Fibroblast of skin of left quadriceps (primary cell): Measurements from ENCODE around the gene GMDS.

Source experiments
- DNase-seq, 2 experiments: peaks; one replicate each; pipeline ENCODE4 v3.0.0-alpha.2; 2013; ENCODE audit warnings: low read depth in 2 of 2

Gene GMDS

GRCh38 chr6:2205396-2205795, 40.0 kb downstream of the GMDS start:
- DNase-seq: no peak

DNA sequence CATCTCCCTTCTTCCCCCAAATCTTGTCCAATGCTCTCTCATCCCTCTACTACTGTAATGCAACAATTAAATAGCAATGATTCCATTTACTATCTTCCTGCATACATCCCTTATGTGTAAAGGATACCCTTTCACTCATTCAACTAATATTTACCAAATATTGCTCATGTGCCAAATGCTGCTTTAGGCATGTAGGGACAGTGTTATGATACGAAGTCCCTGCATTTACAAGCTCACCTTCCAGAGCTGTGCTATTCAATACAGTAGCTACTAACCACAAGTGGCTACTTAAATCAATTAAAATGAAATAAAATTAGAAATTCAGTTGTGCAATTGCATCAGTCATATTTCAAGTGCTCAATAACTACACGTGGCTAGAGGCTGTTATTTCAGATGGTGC, 41.1 kb downstream of the GMDS start:
- DNase-seq: no peak

GRCh38 chr6:2203264-2203663, 42.1 kb downstream of the GMDS start:
- no peak for DNase-seq

DNA sequence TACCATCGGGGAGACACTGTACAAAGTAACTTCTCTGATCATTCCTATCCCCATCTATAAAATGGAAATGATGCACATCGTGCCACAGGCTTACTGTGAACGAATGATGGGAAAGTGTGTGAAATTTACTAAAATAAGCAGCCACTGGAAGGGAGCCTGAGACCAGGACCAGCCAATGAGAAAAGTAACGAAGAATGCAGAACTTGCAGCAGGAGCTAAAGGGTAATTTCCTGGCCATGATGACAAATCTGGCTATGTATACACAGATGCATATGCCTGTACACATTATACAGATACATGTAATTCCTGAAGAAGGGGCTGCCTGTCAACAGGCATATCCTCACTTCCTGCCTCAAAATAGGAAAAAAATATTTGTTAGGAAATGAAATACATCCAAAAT, 47.4 kb downstream of the GMDS start:
- DNase-seq: no peak

DNA sequence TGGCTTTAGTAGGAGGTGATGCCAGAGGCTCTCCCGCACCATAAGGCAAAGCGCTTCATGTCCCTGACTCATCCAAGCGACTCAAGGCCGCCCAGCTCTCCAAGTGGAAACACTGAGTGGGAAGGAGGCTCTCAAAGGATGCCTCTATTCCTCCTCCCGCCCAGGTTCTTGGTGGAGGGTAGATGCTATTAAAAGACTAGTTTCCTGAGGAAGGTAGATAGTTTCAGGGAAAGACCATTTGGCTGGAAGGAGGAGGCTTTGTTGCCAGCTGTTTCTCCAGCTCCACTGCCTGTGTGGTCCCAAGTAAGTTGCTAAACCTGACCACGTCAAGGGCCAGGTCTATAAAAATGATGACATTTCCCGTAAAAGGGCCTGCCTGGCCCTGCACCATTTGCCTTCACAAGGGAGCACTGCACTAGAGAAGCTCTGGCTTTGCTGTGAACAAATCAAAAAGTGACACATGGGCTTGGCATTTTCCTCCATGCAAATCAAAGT, 48.2 kb downstream of the GMDS start:
- peak; percentile 52 to 61 for DNase-seq

DNA sequence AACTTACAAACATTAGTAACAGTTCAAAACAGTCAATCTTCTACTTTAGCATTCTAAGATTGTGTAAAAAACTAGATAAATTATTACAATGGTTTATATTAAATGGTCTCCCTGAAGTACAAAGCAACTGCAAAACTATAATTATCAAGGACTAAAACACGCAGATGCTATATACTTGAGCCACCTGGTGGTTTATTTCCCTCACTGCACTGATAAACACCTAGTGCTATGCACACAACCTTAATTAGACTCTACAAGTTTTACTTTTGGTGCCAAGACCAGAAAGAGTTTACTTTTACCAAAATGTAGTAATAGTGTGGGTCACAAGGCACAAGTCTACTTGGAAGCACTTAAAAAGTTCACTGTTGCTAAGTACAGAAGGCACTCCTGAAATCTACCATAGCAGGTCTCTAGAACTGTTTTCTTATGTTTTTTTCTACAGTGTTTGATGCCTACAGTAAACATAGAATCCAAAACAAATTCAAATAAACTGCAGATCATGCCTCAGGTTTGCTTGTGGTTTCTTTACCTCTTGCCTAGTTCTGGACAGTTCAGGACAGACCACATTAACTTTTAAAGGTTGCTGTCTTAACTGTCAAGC, 49.2 kb downstream of the GMDS start:
- DNase-seq: peak; percentile 15 to 20

- DNase-seq: no peak
These were observed 50.8 kb downstream of the GMDS start for GRCh38 chr6:2194643-2195042.

- no peak for DNase-seq
These were observed 51.5 kb downstream of the GMDS start for GRCh38 chr6:2193931-2194330.

DNA sequence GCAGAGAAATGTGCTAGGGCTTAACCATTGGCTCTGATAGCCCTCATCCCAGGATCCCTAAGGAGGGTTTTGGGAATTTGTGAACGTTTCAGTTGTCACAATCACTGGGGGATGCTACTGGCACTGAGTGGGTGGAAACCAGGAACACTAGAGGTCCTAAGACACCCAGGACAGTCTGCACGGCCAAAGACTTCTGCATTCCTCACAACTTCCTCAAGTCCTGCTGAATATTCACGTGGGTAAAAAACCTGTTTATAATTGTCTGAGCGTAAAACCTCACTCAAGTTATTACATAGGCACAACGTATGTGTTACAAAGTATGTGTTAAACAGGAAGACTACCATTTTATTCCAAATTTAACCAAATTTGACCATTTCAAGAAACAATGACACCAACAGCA, 52.4 kb downstream of the GMDS start:
- DNase-seq: no peak

DNA sequence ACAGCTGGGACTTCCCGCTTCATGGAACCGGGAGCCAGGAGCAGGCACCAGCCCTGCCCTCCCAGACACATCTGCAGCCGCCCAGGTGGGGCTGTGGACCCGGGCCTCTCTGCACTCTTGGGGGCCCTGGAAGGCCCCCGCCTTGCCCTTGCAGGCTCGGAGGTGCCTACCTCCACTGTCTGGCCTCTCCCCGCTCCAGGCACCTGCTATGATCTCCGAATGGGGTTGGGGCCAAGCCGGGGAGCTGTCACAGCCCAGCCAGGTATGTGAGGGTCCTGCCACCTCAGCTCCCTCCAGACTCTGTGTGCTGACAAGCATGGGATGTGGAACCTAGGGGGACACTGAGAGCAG, 54.0 kb downstream of the GMDS start:
- no peak for DNase-seq

DNA sequence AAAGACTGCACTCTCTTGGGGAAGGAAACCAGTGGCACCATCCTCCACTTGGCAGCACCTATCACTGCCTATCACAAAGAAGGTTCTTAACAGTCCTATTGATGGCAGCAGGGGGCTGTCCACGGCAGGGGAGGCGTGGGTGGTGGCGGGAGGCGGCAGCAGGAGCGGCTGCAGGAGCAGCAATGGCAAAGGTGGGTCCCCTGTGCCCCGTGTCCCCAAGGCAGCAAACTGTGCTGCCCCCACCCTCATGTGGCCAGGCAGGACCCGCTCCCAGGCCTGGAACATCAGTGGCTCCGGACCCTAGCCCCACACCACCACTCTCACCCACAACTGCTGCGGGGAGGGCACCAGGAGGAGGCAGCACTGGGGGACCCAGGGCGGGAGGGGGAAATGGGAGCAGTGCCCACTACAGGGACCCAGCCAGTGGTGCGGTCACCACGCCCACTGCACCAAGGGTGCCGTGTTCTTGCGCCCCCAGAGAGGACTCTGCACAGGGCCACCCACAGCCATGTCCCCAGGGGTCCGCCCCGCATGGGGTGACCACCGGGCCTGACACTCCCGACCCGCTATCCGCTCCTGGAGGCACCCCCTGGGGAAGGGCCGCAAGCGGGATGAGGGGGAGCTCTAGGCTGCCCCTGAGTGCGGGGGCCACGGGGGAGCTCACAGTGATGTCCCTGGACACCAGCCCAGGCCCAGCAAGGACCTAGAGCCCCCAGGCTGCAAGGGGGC, 54.6 kb downstream of the GMDS start:
- no peak for DNase-seq

- no peak for DNase-seq
These were observed 56.5 kb downstream of the GMDS start for GRCh38 chr6:2188856-2189384.

DNA sequence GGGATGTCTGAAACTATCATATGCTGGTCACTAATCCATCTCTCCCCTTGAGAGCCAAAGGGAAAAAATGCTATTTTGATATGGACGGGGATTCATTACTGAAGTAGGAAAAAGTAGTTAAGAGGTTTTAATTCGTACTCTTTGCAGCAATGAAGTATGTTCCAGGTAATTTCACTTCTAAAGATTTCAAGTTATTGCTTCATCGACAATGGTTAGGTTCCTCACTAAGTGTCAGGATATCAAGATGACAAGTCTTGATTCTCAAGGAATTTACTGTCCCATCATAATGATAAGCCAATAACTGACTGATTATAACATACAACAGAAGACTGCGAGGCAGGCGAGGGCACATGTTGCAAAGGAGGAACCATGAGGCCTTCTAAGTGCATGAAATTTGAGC, 57.0 kb downstream of the GMDS start:
- no peak for DNase-seq

DNA sequence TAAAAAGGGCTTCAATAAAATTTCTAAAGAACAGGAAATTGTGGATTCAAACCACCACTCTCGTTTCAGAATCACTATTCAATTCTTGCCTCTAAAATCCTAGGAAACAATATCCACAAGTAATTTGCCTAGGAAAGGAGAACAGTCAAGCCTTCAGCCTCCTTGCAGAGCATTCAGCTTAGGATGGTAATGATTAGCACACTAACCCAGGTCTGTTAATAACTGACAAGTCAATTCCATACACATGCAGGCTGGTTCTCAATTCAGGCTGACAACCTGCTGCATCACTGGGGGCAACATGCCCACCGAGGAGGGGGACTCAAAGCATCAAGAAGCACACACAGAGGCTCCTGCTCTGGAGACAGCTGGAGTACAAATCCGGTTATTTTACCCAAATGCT, 57.6 kb downstream of the GMDS start:
- no peak for DNase-seq

GRCh38 chr6:2186516-2186915, 58.9 kb downstream of the GMDS start:
- no peak for DNase-seq

GRCh38 chr6:2185466-2185865, 59.9 kb downstream of the GMDS start:
- no peak for DNase-seq

DNA sequence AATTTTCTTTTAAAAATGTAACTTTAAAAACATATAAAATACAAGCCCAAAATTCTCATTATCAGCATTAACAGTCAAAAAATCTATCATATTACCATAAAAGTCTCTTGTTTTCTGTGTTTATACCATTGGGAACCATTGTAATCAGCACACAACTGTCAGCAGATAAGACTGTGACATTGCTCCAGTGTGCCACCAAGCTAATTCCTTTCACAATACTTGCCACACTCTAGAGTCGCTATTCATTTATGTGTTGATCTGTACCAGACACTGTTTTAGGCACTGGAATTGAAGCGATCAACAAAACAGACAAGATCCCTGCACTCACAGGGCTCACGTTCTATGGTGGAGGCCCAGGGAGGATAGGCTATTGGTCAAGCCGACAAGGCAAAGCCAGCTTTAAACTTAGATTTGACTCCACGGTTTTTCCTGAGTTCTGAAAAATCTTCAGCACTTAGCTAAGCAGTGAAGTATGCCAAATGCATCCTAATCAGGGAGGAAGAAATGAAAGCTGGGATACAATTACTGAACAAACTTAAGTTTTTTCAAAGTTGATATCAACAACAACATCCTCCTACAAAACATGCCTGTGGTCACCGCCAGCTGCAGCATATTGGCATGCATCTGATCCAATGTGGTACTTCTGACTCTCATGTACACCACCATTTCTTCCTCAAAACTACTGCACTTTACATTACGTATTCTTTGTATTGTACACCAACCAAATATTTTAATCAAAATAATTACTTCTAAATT, 60.5 kb downstream of the GMDS start:
- no peak for DNase-seq

GRCh38 chr6:2183752-2184151, 61.7 kb downstream of the GMDS start:
- DNase-seq: no peak

- DNase-seq: no peak
These were observed 62.2 kb downstream of the GMDS start for GRCh38 chr6:2183246-2183645.

DNA sequence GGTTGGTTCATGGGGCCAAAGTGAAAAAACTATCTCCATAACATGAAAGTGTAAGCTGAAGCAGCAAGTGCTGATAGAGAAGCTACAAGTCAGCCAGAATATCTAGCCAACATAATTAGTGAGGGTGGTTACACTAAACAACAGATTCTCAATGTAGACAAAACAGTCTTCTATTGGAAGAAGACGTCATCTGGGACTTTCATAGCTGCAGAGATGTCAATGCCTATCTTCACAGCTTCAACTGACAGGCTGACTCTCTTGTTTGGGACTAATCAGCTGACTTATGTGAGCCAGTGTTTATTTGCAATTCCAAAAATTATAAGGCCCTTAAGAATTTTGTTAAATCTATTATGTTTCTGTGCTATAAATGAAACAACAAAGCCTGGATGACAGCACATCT, 63.2 kb downstream of the GMDS start:
- no peak for DNase-seq

DNA sequence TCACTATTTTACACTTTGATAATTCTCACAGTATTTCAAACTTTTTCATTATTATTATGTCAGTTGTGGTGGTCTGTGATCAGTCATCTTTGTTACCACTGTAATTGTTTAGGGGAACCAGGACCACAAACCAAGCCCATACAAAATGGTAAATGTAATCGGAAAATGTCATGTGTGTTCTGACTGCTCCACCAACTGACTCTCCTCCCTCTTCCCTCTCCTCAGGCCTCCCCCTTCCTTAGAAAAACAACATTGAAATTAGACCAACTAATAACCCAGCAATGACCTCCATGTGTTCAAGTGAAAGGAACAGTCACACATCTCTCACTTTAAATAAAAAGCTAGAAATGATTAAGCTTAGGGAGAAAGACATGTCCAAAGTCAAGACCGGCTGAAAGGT, 63.8 kb downstream of the GMDS start:
- no peak for DNase-seq

- DNase-seq: no peak
These were observed 65.5 kb downstream of the GMDS start for GRCh38 chr6:2179950-2180349.

DNA sequence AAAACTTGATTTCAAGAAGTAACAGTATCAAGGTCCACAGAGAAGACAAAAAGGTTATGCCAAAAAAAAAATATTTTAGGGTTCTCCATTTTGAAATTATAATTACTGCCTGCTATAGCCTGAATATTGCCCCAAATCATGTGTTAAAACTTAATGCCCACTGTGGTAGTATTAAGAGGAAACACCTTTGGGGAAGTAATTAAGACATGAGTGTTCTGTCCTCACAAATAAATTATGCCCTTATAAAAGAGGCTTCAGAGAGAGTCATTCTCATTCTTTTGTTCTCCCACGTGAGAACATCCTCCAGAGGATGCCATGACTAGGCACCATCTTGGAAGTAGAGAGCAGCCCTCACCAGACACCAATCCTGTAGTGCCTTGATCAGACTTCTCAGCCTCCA, 66.2 kb downstream of the GMDS start:
- DNase-seq: no peak
